ENCODE data around the gene TMEM129.

The TMEM129 gene

DNA sequence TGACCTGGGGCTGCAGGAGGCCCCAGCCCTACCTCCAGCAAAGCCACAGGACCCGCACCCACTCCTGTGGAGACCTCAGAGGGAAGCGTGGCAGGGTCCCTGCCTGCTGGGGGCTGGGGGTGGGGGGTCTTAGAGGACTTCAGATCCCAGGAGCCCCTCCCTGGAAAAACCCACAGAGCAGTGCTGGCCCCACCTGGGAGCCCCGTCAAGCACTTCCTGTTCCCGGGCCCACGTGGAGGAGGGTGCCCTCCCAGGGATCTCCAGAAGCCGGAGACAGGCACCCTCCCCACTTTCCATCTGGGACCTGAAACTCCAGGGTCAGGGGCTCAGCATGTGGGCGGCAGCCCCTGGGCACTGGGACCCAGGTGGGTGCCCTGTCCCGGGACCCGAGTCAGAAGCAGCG lies 32.2 kb upstream of the TMEM129 start:
- no peak overlapping the region for H2AK5ac ChIP-seq (ENCODE audit: low read length)
- H4K8ac ChIP-seq (ENCODE audit: low read depth, low read length), result no peak overlapping the region
- no peak overlapping the region for H3K18ac ChIP-seq (ENCODE audit: low read length)
- no peak overlapping the region for H4K12ac ChIP-seq (ENCODE audit: low read depth, low read length)
- no peak overlapping the region for H4K91ac ChIP-seq (ENCODE audit: low read depth, low read length)
- no CpG with 5 or more reads among the region's 10 CpGs for WGBS (ENCODE audit: extremely low coverage, insufficient coverage, insufficient read length)
- H3K4me3 ChIP-seq (ENCODE audit: low read depth, low read length), result no peak overlapping the region
- no peak overlapping the region for H3K9ac ChIP-seq (ENCODE audit: low read length)
- no peak overlapping the region for H3K23ac ChIP-seq (ENCODE audit: low read length)
- H3K27ac ChIP-seq (ENCODE audit: low read depth, low read length), result no peak overlapping the region
- H2BK5ac ChIP-seq (ENCODE audit: low read depth, low read length, poor library complexity), result no peak overlapping the region
- no peaks in the 10 kb centered on the region for H3K9me3 ChIP-seq (ENCODE audit: insufficient read depth, low read depth, low read length)
- H3K14ac ChIP-seq (ENCODE audit: low read length), result no peak overlapping the region
- no peaks in the 10 kb centered on the region for H3K27me3 ChIP-seq (ENCODE audit: insufficient read depth, low read length)
- H3K4ac ChIP-seq (ENCODE audit: low read depth, low read length), result no peak overlapping the region
- DNase-seq, result no peak
- H3K79me1 ChIP-seq (ENCODE audit: low read length), result no peaks in the 10 kb centered on the region
- H3K4me1 ChIP-seq (ENCODE audit: control insufficient read depth in 1 of 2, insufficient read depth in 2 of 2, low read length in 2 of 2), result peaks cover 0 to 3% of the 10 kb centered on the region in 2 experiments
- H3K4me2 ChIP-seq (ENCODE audit: low read length), result no peak overlapping the region
- no peaks in the 10 kb centered on the region for H3K36me3 ChIP-seq (ENCODE audit: control insufficient read depth in 1 of 2, insufficient read depth in 2 of 2, low read length in 2 of 2)
- no peak overlapping the region for H2BK120ac ChIP-seq (ENCODE audit: insufficient read depth, low read length, poor library complexity)
- H3K79me2 ChIP-seq (ENCODE audit: control insufficient read depth, insufficient read depth, low read length, poor library complexity), result no peaks in the 10 kb centered on the region
- H2BK12ac ChIP-seq (ENCODE audit: low read length), result no peak overlapping the region
- no peak overlapping the region for H2AFZ ChIP-seq (ENCODE audit: insufficient read depth, low read length, poor library complexity)

GRCh38 chr4:1752284-1753041 lies 31.3 kb upstream of the TMEM129 start:
- no peak overlapping the region for H2AK5ac ChIP-seq (ENCODE audit: low read length)
- no CpG with 5 or more reads among the region's 35 CpGs for WGBS (ENCODE audit: extremely low coverage, insufficient coverage, insufficient read length)
- H3K4ac ChIP-seq (ENCODE audit: low read depth, low read length), result no peak overlapping the region

DNA sequence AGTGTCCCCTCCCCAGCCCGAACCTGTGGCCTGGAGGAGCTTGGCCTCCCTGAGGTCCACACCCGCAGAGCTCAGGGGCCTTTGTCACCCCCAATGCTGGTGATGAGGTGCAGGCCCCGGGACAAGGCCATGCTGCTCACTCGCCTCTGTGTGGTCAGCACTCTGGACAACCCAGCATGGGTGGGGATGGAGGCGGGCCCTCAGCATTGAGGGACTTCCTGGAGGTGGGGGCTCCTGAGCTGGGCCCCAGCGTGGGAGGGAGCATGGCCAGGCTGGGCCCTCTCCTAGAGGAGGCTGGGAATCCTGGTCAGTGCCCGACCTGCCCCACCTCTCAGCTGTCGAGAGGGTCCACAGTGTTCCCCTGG lies 30.8 kb upstream of the TMEM129 start:
- H2AFZ ChIP-seq (ENCODE audit: insufficient read depth, low read length, poor library complexity), result no peak overlapping the region
- no peak overlapping the region for H2AK5ac ChIP-seq (ENCODE audit: low read length)
- no peak overlapping the region for H3K9ac ChIP-seq (ENCODE audit: low read length)
- H2BK120ac ChIP-seq (ENCODE audit: insufficient read depth, low read length, poor library complexity), result no peak overlapping the region
- H4K91ac ChIP-seq (ENCODE audit: low read depth, low read length), result no peak overlapping the region
- WGBS (ENCODE audit: extremely low coverage, insufficient coverage, insufficient read length), result no CpG with 5 or more reads among the region's 8 CpGs
- no peak overlapping the region for H2BK5ac ChIP-seq (ENCODE audit: low read depth, low read length, poor library complexity)
- H3K36me3 ChIP-seq (ENCODE audit: control insufficient read depth in 1 of 2, insufficient read depth in 2 of 2, low read length in 2 of 2), result no peaks in the 10 kb centered on the region
- no peak overlapping the region for H2BK12ac ChIP-seq (ENCODE audit: low read length)
- no peak overlapping the region for H3K4ac ChIP-seq (ENCODE audit: low read depth, low read length)
- no peak overlapping the region for H3K18ac ChIP-seq (ENCODE audit: low read length)
- H4K12ac ChIP-seq (ENCODE audit: low read depth, low read length), result no peak overlapping the region
- H3K27ac ChIP-seq (ENCODE audit: low read depth, low read length), result no peak overlapping the region
- peaks cover 0 to 3% of the 10 kb centered on the region in 2 experiments for H3K4me1 ChIP-seq (ENCODE audit: control insufficient read depth in 1 of 2, insufficient read depth in 2 of 2, low read length in 2 of 2)
- no peaks in the 10 kb centered on the region for H3K9me3 ChIP-seq (ENCODE audit: insufficient read depth, low read depth, low read length)
- no peak overlapping the region for H3K4me2 ChIP-seq (ENCODE audit: low read length)
- DNase-seq, result no peak
- H3K79me1 ChIP-seq (ENCODE audit: low read length), result no peaks in the 10 kb centered on the region
- H3K27me3 ChIP-seq (ENCODE audit: insufficient read depth, low read length), result no peaks in the 10 kb centered on the region
- no peaks in the 10 kb centered on the region for H3K79me2 ChIP-seq (ENCODE audit: control insufficient read depth, insufficient read depth, low read length, poor library complexity)
- no peak overlapping the region for H4K8ac ChIP-seq (ENCODE audit: low read depth, low read length)
- no peak overlapping the region for H3K4me3 ChIP-seq (ENCODE audit: low read depth, low read length)
- H3K23ac ChIP-seq (ENCODE audit: low read length), result no peak overlapping the region
- no peak overlapping the region for H3K14ac ChIP-seq (ENCODE audit: low read length)

More at GRCh38 chr4:1752284-1753041, 31.3 kb upstream of the TMEM129 start:
- H3K18ac ChIP-seq (ENCODE audit: low read length), result no peak overlapping the region
- no peak overlapping the region for H3K4me3 ChIP-seq (ENCODE audit: low read depth, low read length)
- no peak overlapping the region for H2AFZ ChIP-seq (ENCODE audit: insufficient read depth, low read length, poor library complexity)
- no peak overlapping the region for H4K91ac ChIP-seq (ENCODE audit: low read depth, low read length)
- no peaks in the 10 kb centered on the region for H3K27me3 ChIP-seq (ENCODE audit: insufficient read depth, low read length)
- no peak overlapping the region for H3K9ac ChIP-seq (ENCODE audit: low read length)
- H3K23ac ChIP-seq (ENCODE audit: low read length), result no peak overlapping the region
- H4K12ac ChIP-seq (ENCODE audit: low read depth, low read length), result no peak overlapping the region
- no peak overlapping the region for H2BK12ac ChIP-seq (ENCODE audit: low read length)
- no peak overlapping the region for H3K14ac ChIP-seq (ENCODE audit: low read length)
- no peak overlapping the region for H4K8ac ChIP-seq (ENCODE audit: low read depth, low read length)
- H3K4me2 ChIP-seq (ENCODE audit: low read length), result no peak overlapping the region
- H3K79me1 ChIP-seq (ENCODE audit: low read length), result no peaks in the 10 kb centered on the region
- no peaks in the 10 kb centered on the region for H3K79me2 ChIP-seq (ENCODE audit: control insufficient read depth, insufficient read depth, low read length, poor library complexity)
- H3K36me3 ChIP-seq (ENCODE audit: control insufficient read depth in 1 of 2, insufficient read depth in 2 of 2, low read length in 2 of 2), result no peaks in the 10 kb centered on the region
- H3K9me3 ChIP-seq (ENCODE audit: insufficient read depth, low read depth, low read length), result no peaks in the 10 kb centered on the region
- no peak for DNase-seq
- no peak overlapping the region for H2BK120ac ChIP-seq (ENCODE audit: insufficient read depth, low read length, poor library complexity)
- no peak overlapping the region for H2BK5ac ChIP-seq (ENCODE audit: low read depth, low read length, poor library complexity)
- H3K27ac ChIP-seq (ENCODE audit: low read depth, low read length), result no peak overlapping the region
- H3K4me1 ChIP-seq (ENCODE audit: control insufficient read depth in 1 of 2, insufficient read depth in 2 of 2, low read length in 2 of 2), result peaks cover 0 to 3% of the 10 kb centered on the region in 2 experiments

DNA sequence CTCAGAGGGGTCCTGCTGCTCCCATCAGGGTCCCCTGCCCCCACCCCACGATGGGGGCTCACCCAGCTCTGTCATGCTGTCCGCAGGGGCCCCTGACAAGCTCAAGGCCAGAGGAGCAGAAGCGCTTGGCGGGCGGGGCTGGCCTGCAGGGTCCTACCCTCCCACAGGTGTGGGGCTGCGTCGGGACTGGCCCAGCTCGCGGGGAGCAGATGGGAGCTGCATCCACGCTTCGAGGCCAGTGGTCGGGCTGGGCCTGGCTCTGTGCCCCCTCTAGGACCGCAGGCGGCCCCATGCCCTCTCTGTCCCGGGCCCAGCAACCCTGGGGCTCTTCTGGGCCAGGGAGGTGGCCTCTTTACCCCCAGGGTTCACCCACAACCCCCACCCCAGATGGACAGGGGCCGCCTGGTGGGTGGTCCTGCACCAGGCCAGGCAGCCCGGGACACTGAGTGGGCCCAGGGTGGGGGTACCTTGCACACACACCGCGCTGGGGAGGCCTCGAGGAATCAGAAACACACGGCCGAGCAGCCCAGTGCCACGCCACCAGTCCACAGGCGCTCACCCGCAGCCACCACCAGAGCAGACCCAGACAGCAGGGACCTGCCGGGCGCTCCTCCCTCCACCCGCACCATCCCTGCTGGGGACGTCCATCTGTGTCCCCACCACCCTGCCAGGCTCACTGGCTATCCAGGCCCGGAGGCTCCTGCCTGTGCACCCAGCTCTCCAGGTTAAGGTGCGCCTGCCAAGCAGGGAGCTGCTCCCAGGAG lies 30.2 kb upstream of the TMEM129 start:
- Histone ChIP-seq H3K4me2 (ENCODE audit: low read length) (no peak overlapping the region), H3K18ac (ENCODE audit: low read length) (no peak overlapping the region), H3K9me3 (ENCODE audit: insufficient read depth, low read depth, low read length) (no peaks in the 10 kb centered on the region), H3K79me2 (ENCODE audit: control insufficient read depth, insufficient read depth, low read length, poor library complexity) (no peaks in the 10 kb centered on the region), H3K4ac (ENCODE audit: low read depth, low read length) (no peak overlapping the region), H3K27ac (ENCODE audit: low read depth, low read length) (no peak overlapping the region), H3K36me3 (ENCODE audit: control insufficient read depth in 1 of 2, insufficient read depth in 2 of 2, low read length in 2 of 2) (no peaks in the 10 kb centered on the region), H2BK12ac (ENCODE audit: low read length) (no peak overlapping the region), H3K14ac (ENCODE audit: low read length) (no peak overlapping the region), H3K4me1 (ENCODE audit: control insufficient read depth in 1 of 2, insufficient read depth in 2 of 2, low read length in 2 of 2) (peaks cover 0 to 3% of the 10 kb centered on the region in 2 experiments), H2AK5ac (ENCODE audit: low read length) (no peak overlapping the region), H4K12ac (ENCODE audit: low read depth, low read length) (no peak overlapping the region), H3K9ac (ENCODE audit: low read length) (no peak overlapping the region), H4K91ac (ENCODE audit: low read depth, low read length) (no peak overlapping the region), H2AFZ (ENCODE audit: insufficient read depth, low read length, poor library complexity) (no peak overlapping the region), H3K27me3 (ENCODE audit: insufficient read depth, low read length) (no peaks in the 10 kb centered on the region), H4K8ac (ENCODE audit: low read depth, low read length) (no peak overlapping the region), H3K79me1 (ENCODE audit: low read length) (no peaks in the 10 kb centered on the region), H3K23ac (ENCODE audit: low read length) (no peak overlapping the region), H3K4me3 (ENCODE audit: low read depth, low read length) (no peak overlapping the region), H2BK5ac (ENCODE audit: low read depth, low read length, poor library complexity) (no peak overlapping the region), H2BK120ac (ENCODE audit: insufficient read depth, low read length, poor library complexity) (no peak overlapping the region)
- no CpG with 5 or more reads among the region's 31 CpGs for WGBS (ENCODE audit: extremely low coverage, insufficient coverage, insufficient read length)
- DNase-seq, result no peak

Measured in trophoblast cell (in vitro differentiated cells and primary cell).